Muscle of back (tissue), 11 donors: ENCODE measurements around the gene RGS6. TPM values are rescaled to one million over a fixed set of nuclear protein-coding genes. Genes with fewer than 3 reads are reported as not detected.

Experiments
- DNase-seq, 3 donors: peaks; one replicate each; pipeline versions ENCODE4 v3.0.0 to v3.0.0-alpha.2; 2013
- polyA plus RNA-seq, 10 donors: library from polyadenylated mRNA; unstranded; fragments of 120-200 nt; gene quantifications; one replicate each; pipeline ENCODE4 v1.2.1, GENCODE V29; 2013; ENCODE audit not compliant: insufficient read length in 10 of 10

The RGS6 gene
- polyA plus RNA-seq, 10 donors: 4.8 to 7.8 (median 5.8) TPM

DNA sequence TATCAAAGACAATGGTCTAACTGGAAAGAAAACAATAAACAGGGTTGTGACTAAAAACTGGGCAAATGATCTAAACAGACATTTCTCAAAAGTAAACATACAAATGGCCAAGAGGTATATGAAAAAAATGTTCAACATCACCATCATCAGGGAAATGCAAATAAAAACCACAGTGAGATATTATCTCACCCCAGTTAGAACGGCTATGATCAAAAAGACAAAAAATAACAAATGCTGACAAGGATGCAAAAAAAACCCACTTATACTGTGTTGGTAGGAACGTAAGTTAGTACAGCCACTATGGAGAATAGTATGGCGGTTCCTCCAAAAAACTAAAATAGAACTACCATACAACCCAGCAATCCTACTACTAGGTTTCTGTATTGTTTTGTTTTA lies 470.1 kb downstream of the RGS6 start:
- no peak for DNase-seq

GRCh38 chr14:72404106-72404774 lies 472.0 kb downstream of the RGS6 start:
- no peak for DNase-seq

DNA sequence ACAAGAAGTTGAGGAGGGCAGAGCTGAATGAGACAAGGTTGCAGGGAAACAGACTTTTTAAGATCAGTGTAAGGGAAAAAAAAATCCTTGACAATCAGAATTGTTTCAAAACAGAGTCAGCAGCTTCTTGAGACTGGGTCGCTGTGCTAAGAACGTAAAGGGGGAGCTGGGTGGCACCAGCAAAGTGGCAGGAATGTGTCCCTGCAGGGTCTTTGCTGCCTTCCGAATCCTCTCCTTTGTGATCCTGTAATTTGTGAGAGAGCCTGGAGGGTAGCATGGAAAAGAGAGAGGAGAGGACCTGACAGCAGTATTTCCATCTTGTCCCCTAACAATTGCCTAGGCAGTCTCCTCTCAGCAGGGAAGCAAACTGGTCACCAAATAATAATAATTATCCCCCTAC lies 472.8 kb downstream of the RGS6 start:
- DNase-seq: no peak

DNA sequence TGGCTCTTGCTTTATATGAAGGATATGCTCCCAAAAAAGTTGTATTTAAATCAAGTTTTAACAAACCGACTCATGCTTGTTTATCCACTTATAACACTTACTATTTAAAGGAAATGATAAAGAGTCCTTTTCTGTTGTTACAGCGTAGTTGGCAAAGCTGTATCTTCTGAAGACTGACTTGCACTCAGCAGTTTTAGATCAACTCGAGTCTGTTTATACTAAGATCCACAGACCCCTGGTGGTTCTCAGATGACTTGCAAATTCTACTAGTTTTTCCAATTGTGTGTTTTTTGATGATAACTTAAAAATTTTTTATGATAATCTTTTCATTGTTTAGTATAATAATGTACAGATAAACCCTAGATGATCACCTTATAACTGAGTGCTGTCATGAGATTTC lies 475.8 kb downstream of the RGS6 start:
- DNase-seq: no peak

DNA sequence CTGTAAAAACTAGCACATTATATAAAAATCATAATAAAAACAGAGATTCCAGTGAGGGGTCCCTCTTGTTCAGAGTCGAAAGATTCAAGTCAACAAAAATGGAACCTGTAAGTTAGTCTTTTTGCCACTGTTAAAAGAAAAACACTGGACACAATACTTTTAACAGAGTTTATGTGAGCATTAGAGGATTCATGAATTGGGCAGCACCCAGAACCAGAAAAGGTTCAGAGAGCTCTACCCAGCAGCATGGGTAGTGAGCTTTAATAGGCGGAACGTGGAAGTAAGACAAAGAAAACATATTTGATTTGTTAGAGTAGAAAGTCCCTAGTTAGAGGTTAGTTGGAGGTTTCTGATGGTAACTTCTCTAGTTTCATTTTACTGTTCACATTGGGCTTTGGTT lies 476.8 kb downstream of the RGS6 start:
- no peak for DNase-seq

- no peak for DNase-seq
These were observed 484.0 kb downstream of the RGS6 start for GRCh38 chr14:72416081-72416849.

- no peak for DNase-seq
These were observed 484.7 kb downstream of the RGS6 start for GRCh38 chr14:72416892-72417291.

GRCh38 chr14:72418806-72419205 lies 486.6 kb downstream of the RGS6 start:
- DNase-seq: no peak

GRCh38 chr14:72419226-72419775 lies 487.1 kb downstream of the RGS6 start:
- DNase-seq: no peak

DNA sequence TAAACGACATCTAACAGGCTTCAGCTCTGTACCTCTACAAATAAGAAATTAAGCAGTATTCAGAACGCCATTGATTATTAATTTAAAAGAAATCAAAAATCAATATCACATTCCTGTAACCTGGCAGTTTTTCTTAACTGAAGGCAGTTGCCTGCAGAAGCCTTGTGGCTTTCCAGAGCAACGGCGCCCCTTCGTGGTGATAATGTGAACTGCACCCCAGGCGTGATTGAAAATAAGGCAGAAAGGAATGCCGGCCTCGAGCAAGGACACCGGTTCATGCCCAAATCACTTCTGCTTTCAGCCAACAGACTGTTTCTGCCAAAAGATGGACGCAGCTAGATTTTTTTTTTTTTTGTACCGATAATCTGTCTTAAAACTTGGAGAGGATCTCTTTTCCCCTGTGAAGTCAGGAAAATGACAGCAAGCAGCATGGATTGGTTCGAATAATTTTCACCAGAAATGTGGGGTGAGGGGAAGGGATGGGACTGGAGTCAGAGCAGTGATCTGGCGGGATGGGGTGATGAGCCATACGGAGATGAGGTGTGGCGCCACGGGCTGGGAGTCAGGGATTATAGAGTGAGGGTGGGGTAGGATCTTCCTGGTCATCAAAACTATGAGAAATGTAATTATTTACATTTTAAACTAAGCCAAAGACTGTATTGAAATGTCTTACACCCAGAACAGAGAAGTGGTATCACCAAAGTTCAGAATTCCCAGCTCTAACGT lies 488.7 kb downstream of the RGS6 start:
- peak; percentile 58 to 82 (median 80) for DNase-seq

DNA sequence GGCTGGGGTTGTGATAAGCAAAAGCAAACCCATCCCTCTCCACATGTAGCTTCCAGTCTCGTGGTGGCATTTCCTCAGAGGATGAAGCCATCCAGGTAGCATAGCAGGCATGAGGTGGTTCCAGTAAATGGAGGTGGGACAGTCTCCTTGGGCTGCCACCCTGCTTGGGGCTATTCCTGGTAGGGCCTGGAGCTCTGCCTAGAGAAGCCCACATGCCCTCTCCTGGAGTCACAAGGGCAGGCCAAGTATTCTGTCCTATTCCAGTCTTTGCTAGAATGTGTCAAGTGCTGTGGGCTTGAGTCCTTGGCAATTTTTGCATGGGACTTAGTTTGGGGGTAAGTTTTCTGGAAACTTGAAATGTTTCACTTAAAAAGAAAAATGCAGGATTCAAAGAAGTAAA lies 491.7 kb downstream of the RGS6 start:
- DNase-seq: no peak

DNA sequence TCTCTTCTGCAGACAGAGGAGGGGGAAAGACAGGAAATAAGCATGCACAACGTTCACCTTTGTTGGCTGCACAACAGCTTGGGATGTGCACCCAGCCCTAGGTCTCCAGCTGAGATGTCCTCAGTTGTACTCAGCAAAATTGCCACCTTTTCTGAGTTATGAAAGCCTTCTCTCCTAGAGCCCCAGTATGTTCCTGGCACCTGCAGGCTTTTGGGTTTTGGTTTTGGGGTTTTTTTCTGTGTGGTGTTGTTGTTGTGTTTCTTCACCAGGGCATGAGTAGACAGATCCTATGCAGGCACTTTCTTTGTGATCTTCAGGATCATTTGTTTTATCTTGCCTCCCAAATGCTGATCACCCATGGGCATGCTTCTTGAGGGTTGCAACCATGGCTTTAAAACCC lies 498.2 kb downstream of the RGS6 start:
- DNase-seq: no peak

DNA sequence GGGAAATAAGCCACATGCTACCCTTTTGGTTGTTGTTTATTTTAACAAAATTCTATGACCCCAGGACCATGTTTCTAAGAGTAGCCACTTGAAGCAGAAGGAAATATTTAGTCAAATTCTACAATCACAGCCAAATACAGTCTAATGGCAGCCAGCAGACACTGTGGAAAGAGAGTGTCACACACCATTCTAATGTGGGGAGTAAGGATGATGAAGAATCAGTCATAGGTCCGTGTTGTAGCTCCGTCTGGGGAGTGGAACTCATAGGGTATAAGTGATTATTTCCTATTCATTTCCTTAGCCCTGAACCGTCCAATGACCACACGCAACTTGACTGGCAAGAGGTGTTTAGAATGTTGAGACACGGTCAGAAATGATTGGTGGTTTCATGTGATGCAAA lies 500.5 kb downstream of the RGS6 start:
- no peak for DNase-seq

DNA sequence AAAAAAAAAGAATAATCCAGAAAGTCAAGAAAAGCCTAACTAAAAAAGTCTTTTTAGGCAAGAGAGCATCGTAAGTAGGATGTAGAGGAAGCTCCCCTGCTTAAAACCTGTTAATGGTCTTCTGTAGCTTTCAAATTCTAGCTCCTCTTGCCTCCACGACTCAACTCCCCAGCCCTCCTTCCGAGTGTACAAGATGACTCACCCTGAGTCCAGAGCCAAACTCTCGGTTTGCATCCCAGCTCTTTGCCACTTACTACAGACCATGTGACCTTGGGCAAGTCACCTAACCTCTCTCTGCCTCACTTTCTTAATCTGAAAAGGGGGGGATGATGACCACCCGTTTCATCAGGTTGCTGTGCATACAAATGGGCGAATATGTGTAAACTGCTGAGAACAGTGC lies 501.3 kb downstream of the RGS6 start:
- DNase-seq: no peak

- no peak for DNase-seq
These were observed 502.6 kb downstream of the RGS6 start for GRCh38 chr14:72434856-72435255.

- no peak for DNase-seq
These were observed 507.5 kb downstream of the RGS6 start for GRCh38 chr14:72439707-72440106.

DNA sequence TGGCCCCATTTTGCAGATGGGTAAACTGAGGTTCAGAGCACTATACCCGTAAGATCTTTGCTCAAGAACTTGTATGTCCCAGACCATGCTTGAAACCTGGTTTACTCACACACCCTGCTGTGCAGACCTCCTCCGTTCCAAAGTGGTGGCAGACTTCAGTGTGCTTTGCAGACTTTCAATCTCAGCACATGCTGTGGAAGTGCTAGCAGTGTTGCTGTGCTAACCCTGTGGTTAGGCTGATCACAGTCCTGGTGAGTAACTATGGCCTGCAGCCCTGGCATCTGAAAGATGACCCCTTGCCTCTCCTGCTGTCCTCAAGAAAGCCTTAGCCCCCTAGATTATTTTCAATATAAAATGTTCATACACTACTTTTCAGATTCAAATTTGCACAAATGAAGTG lies 511.0 kb downstream of the RGS6 start:
- no peak for DNase-seq

DNA sequence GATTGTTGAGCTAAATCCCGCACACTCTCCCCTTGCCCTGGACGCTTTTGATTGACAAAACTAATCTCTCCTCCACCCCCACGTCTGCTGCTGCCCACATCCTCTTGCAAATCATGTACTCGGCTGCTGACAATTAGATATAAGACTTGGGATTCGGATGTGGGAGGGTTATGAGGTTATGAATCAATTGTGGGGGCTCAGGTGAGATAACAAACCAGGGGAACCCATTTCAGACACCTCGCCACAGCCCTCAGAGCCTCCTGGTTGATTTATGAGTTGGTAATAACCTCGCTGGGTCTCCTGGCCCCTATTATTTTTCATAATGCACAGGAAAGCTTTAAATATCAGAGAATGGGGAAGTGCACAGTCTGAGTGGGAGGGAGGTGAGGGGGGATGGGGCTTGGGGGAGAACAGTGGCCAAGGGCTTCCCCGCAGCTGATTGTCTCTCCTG lies 511.8 kb downstream of the RGS6 start:
- DNase-seq: no peak

DNA sequence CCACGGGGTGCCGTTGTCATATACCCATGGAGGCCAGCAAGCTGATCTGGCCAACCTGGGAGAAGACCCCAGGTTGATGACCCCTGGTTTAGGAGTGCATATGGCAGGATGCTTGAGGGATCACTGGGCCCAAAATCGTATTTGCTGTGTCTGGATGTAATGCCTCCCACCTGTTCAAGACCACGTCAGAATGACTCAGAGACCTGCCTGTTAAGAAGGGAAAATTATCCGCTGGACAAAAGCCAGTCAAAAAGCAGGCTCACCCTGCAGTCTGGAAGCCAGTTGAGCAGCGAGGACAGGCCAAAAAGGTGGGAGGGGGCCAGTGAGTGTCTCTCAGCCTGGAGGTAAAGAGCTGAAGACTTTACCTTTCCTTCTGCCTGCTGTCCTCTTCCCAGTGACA lies 512.5 kb downstream of the RGS6 start:
- DNase-seq: no peak

DNA sequence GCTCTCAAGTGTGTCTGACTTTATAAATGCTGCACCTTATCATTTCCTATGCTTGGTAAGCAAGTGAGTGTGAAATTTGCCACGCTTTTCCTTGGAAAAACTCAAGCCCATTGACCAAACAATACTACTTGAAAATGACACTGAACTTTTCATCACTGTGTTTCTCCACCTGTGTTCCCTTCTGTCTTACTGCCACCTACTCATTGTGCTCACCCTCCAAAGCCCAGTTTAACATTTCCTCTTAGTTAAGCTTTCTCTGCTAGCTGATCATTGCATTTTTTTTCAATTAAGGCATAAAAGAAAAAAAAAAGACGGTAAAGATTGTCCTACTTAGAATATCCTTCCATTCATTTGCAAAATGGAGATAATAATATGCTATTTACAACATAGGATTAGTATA lies 516.0 kb downstream of the RGS6 start:
- no peak for DNase-seq

- DNase-seq: no peak
These were observed 518.3 kb downstream of the RGS6 start for GRCh38 chr14:72450473-72451044.
